Muscle layer of colon (tissue), 2 donors: ENCODE measurements around the gene PDIA5.

ENCODE experiments used
- H3K27ac ChIP-seq: one replicate; pipeline ENCODE4 v1.7.0; 2013; ENCODE audit warnings: low read depth, mild to moderate bottlenecking, low read length, moderate library complexity
- H3K27me3 ChIP-seq, 2 donors: one replicate each; pipeline ENCODE4 v1.7.0; 2013; ENCODE audit warnings: low read length in 2 of 2, mild to moderate bottlenecking in 2 of 2; ENCODE audit not compliant: insufficient read depth in 2 of 2, control insufficient read depth in 1 of 2
- H3K36me3 ChIP-seq: one replicate; pipeline ENCODE4 v1.7.0; 2013; ENCODE audit warnings: mild to moderate bottlenecking, low read length; ENCODE audit not compliant: insufficient read depth
- H3K4me1 ChIP-seq: one replicate; pipeline ENCODE4 v1.7.0; 2013; ENCODE audit warnings: mild to moderate bottlenecking, low read length; ENCODE audit not compliant: insufficient read depth
- H3K4me3 ChIP-seq, 2 donors: one replicate each; pipeline ENCODE4 v1.7.0; 2013; ENCODE audit warnings: low read length in 2 of 2, low read depth in 1 of 2, mild to moderate bottlenecking in 1 of 2, moderate library complexity in 1 of 2
- H3K9ac ChIP-seq: one replicate; pipeline ENCODE4 v1.7.0; 2013; ENCODE audit warnings: low read length
- H3K9me3 ChIP-seq: one replicate; pipeline ENCODE4 v1.7.0; 2013; ENCODE audit warnings: mild to moderate bottlenecking, low read length
- donor health status: abdominal sarcoma.
- donor health status: Adenocarcinoma of cecum.

PDIA5 gene

DNA sequence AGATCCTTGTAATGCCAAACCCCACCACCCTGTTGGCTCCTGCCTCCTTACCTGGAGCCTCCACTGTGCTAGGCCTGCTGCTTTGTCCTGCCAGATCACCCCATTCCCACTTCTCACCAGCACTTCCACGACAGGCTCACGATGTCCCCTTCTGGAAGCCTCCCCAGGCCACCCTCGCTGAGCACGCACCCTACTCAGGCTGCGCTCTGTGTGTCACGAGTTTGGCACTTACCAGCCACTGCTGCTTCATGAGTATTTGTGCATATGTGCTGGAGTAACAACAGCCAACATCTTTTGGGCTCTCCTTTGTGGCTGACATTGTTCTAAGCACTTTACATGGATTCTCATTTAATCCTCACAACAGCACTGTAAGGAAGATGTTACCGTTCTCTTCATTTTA, 58.1 kb downstream of the PDIA5 start:
- peaks cover 34% of the 10 kb centered on the region for H3K36me3 ChIP-seq

DNA sequence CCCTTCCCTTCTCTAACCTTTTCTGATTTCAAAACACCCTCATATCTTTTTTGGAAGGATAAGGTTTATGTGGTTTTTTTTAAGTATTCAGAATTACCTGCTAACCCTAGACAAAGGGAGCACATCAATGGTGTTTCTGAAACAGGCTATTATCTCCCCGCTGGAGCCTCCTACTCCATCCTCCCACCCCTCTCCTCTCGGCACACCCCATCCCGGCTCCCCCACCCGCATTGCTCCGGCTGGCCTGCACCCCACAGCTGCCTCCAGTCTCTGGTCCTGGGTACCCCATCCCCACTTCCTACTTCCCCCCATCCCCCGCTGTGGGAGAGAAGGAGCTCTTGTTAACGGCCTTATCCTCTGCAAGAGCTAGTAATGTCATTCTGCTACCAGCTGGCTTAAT, 59.2 kb downstream of the PDIA5 start:
- H3K4me3 ChIP-seq: no peak overlapping the region
- no peak overlapping the region for H3K9ac ChIP-seq
- no peaks in the 10 kb centered on the region for H3K27me3 ChIP-seq
- peaks cover 34% of the 10 kb centered on the region for H3K36me3 ChIP-seq
- no peak overlapping the region for H3K27ac ChIP-seq
- H3K9me3 ChIP-seq: no peaks in the 10 kb centered on the region
- no peaks in the 10 kb centered on the region for H3K4me1 ChIP-seq

More for the DNA sequence above, 58.1 kb downstream of the PDIA5 start:
- Histone ChIP-seq H3K27ac (no peak overlapping the region), H3K27me3 (no peaks in the 10 kb centered on the region), H3K4me3 (no peak overlapping the region), H3K9me3 (no peaks in the 10 kb centered on the region), H3K9ac (no peak overlapping the region), H3K4me1 (no peaks in the 10 kb centered on the region)

DNA sequence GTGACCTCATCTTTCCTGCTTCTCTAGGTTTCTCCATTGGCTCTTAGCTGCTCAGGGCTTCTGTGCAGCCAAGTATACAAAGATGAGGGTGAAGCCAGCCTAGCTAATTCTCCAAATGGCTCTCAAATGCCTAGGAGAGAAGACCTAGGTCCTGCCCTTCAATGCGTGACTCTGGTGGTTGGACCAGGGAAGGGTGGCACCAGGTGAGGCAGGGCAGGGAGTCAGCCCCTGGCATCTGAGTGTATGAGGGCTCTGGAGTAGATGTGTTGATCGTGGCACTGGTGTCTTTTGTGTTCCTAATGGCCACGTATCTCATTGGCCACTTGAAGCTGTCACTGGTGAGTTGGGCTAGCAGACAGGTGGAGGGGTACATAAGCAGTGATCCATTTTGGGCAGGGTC, 59.8 kb downstream of the PDIA5 start:
- H3K9me3 ChIP-seq: no peaks in the 10 kb centered on the region
- no peaks in the 10 kb centered on the region for H3K4me1 ChIP-seq
- peaks cover 37% of the 10 kb centered on the region for H3K36me3 ChIP-seq
- H3K4me3 ChIP-seq: no peak overlapping the region
- no peaks in the 10 kb centered on the region for H3K27me3 ChIP-seq
- H3K27ac ChIP-seq: no peak overlapping the region
- H3K9ac ChIP-seq: no peak overlapping the region

DNA sequence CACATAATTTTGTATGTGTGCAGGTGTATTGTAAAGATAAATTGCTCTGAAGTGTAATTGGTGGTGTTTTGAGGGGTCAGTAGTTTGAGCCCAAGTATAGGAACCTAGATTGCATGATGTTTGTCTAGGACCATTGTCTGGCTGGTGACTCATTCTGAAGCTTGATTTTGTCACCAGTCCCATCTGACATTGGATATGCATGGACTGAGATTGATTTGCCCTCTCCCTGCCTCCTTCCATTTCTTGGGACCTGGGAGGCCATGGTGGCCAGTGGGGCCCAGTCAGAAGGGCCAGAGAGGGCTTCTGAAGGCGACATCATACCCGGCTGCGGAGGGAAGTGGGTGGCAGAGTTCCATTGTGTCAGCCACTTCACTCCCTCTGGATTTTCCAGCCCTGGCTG, 62.3 kb downstream of the PDIA5 start:
- Histone ChIP-seq H3K27ac (no peak overlapping the region), H3K27me3 (no peaks in the 10 kb centered on the region), H3K9me3 (no peaks in the 10 kb centered on the region), H3K4me1 (no peaks in the 10 kb centered on the region), H3K4me3 (no peak overlapping the region), H3K36me3 (peaks cover 42% of the 10 kb centered on the region), H3K9ac (no peak overlapping the region)

DNA sequence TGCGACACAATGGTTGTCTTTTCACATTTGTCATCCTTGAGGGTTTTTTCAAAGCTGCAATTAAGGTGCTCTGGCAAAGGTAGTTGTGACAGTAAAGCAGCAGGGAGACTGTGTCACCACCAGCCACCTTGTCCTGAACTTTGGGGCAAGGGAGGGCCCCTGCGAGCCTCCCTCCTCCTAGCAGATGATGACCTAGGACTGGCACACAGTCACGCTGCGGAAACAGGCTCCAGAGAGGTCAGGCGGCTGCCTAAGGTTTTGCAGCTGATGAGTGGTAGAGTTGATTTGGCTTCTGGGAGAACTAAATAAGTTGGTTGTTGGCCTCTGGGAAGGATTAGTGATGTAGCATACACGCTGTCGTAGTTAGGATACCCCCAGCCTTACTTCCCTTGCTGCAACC, 62.7 kb downstream of the PDIA5 start:
- no peaks in the 10 kb centered on the region for H3K27me3 ChIP-seq
- peaks cover 38% of the 10 kb centered on the region for H3K36me3 ChIP-seq
- H3K4me1 ChIP-seq: no peaks in the 10 kb centered on the region
- H3K27ac ChIP-seq: no peak overlapping the region
- no peak overlapping the region for H3K9ac ChIP-seq
- H3K4me3 ChIP-seq: no peak overlapping the region
- no peaks in the 10 kb centered on the region for H3K9me3 ChIP-seq

DNA sequence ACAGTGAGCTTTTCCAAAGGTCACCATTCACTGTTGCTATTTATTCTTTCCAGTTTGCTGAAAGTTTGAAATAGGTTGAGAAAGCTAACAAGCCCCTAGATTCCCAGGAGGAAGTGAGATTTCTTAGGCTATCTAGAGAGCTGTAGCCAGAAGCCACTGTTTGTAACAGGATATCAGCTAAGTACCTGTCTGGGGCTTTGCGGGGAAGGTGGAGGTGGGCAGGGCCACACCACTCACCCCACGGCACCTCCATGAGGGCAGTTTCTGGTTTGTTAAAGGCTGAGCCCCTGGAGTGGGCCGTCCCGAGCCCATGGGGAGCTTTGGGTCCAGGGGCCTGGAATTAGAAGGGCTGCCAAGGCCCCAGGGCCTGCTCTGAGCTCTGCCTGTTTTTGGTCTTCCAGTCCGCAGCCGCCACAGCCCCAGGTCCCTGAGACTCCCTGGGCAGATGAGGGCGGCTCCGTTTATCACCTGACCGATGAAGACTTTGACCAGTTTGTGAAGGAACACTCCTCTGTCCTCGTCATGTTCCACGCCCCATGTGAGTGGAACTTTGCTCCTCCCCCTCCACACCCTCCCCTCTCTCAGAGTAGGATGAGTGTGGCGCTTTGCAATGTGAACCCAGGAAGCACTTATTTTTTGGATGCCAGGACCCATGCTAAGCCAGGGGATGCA, 63.4 kb downstream of the PDIA5 start:
- Histone ChIP-seq H3K4me3 (no peak overlapping the region), H3K4me1 (no peaks in the 10 kb centered on the region), H3K27ac (no peak overlapping the region), H3K36me3 (peaks cover 31% of the 10 kb centered on the region), H3K9ac (no peak overlapping the region), H3K9me3 (no peaks in the 10 kb centered on the region), H3K27me3 (no peaks in the 10 kb centered on the region)

DNA sequence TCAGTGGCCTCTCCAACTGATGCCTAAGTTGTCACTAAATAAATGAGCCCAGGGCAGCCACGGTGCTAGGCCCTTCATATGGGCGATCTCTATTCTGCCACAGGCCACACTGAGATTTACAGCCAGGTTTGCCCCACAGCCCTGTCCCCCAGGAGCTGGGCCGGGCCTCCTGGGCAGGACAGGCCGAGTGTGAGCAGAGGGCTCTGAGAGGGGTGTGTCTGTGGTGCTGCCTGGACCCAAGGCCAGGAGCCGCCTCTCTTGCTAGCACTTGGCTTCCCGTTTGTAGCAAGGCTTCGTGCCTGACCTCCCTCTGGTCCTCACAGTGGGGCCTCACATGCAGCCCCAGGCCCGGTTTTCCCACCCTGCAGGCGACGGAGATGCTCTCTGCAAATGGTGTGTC, 67.8 kb downstream of the PDIA5 start:
- peaks cover 12% of the 10 kb centered on the region for H3K36me3 ChIP-seq
- no peak overlapping the region for H3K27ac ChIP-seq
- H3K27me3 ChIP-seq: no peaks in the 10 kb centered on the region
- H3K9me3 ChIP-seq: no peaks in the 10 kb centered on the region
- no peaks in the 10 kb centered on the region for H3K4me1 ChIP-seq
- H3K9ac ChIP-seq: no peak overlapping the region
- H3K4me3 ChIP-seq: no peak overlapping the region

DNA sequence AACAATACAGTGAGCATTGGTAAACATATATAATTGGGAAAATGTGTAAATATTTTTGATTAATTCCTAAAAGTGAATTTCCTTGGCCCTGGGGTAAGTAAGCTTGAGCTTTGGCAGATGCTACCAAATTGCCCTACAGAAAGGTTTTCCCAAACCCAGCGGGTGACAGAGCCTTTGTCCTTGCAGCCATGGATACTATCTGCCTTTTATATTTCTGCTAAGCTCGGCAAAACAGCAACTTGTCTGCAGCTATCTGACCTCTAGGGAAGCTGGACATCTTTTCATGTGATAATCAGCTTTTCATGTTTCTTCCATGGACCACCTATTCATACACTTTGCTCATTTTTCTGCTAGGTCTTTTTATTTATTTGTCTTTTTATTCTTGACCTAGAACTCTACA, 70.2 kb downstream of the PDIA5 start:
- Histone ChIP-seq H3K36me3 (peaks cover 13% of the 10 kb centered on the region), H3K27me3 (no peaks in the 10 kb centered on the region)

DNA sequence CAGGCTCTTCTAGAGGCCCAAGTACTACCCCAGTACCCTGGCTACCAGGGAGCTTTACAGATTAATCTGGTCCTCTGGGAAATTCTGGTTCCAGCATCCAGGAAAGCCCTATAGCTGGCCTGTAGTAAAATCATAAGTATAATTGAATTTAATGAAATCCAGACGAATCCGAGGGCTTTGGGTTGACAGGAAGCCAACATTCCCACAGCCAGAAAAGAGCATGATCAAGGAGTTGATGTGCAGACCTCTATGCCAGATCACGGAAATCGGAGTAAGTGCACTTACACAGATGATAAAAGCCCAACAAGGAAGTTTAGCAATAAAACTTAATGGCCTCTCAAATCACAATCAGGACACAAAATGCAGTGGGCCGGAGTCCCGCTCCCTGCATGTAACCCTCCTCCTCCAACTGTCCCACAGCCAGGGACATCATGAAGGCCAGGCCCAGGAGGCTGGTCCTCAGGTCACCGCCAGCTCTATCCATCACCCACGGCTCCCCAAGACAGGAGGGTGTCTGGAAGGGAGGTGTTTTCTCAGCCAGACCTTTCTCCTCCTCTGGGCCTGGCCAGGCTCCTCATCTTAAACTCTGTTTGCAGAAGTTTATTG, 72.1 kb downstream of the PDIA5 start:
- Histone ChIP-seq H3K4me3 (no peak overlapping the region), H3K27me3 (no peaks in the 10 kb centered on the region), H3K27ac (no peak overlapping the region), H3K9me3 (no peaks in the 10 kb centered on the region), H3K36me3 (peaks cover 7% of the 10 kb centered on the region), H3K9ac (no peak overlapping the region), H3K4me1 (no peaks in the 10 kb centered on the region)

More for the DNA sequence above, 70.2 kb downstream of the PDIA5 start:
- Histone ChIP-seq H3K9me3 (no peaks in the 10 kb centered on the region), H3K9ac (no peak overlapping the region), H3K27ac (no peak overlapping the region), H3K4me3 (no peak overlapping the region), H3K4me1 (no peaks in the 10 kb centered on the region)

DNA sequence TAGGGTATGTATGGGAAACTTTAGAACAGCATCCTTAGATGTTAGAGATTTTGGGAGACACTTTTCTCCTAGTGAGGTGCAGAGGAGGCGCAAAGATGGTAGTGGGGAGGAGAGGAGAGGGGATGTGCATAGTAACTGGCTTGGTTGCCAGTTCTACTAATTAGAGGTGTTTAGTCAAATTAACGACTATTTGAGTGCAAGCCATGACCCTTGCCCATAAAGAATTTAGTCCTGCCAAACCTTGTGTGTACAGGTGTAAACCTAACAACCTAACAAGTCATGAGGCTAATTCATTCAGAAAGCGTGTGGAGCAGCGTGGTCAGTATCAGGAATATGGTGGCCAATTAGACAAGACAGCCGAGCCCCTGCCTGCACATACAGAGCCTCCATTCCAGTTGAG, 72.7 kb downstream of the PDIA5 start:
- no peak overlapping the region for H3K4me3 ChIP-seq
- no peaks in the 10 kb centered on the region for H3K27me3 ChIP-seq
- H3K4me1 ChIP-seq: no peaks in the 10 kb centered on the region
- H3K9ac ChIP-seq: no peak overlapping the region
- peaks cover 7% of the 10 kb centered on the region for H3K36me3 ChIP-seq
- H3K9me3 ChIP-seq: no peaks in the 10 kb centered on the region
- H3K27ac ChIP-seq: no peak overlapping the region

DNA sequence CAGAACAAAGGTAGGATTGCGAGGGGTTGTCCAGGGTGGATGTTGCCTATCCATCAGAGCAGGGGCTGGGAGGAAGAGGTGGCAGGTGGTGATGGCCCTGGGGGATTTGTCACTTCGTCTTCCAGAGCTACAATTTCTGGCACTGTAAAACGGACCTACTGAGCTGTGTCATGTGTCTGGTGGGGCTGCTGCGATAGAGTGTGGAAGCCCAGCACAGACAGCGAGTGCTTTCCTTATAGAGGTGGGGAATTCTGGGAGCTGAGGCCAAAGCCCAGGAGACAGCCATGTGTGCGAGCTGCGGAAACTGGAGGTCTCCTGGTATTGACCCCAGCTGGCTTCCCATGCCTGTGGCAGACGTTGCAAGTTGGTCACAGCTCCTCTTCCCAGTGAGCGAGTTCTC, 73.7 kb downstream of the PDIA5 start:
- no peaks in the 10 kb centered on the region for H3K4me1 ChIP-seq
- H3K27ac ChIP-seq: no peak overlapping the region
- H3K9me3 ChIP-seq: no peaks in the 10 kb centered on the region
- no peaks in the 10 kb centered on the region for H3K27me3 ChIP-seq
- H3K9ac ChIP-seq: no peak overlapping the region
- no peak overlapping the region for H3K4me3 ChIP-seq
- H3K36me3 ChIP-seq: peaks cover 12% of the 10 kb centered on the region

DNA sequence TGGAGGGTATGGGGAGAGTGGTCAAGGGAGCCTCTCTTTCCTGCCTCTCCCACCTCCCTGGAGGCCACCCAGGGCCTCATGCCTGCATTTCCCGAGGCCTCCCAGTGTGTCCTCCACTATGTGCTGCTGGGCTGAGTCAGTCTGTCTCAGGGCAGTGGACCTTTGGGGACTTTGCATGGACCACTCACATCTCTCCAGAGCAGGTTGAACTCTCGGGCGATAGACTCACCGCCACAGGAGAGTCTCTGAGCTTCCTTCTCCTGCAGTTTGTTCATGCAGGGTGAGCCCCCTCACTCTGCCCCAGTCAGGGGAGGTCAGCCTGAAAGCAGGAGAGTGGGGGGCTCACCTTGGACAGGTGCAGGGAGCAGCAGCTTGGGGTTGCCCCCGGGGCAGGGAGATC, 74.5 kb downstream of the PDIA5 start:
- Histone ChIP-seq H3K27ac (no peak overlapping the region), H3K4me3 (no peak overlapping the region), H3K9me3 (no peaks in the 10 kb centered on the region), H3K27me3 (no peaks in the 10 kb centered on the region), H3K9ac (no peak overlapping the region), H3K4me1 (no peaks in the 10 kb centered on the region), H3K36me3 (peaks cover 19% of the 10 kb centered on the region)
